Inflammatory macrophage treated with lipopolysaccharide for 1 hour (primary cell): ENCODE results near the gene SFXN5.

Experiments
- DNase-seq, 2 donors: peaks; one replicate each; pipeline ENCODE4 v3.0.0-alpha.2; 2020 to 2022

SFXN5 gene

GRCh38 chr2:72934683-72935610, 136.6 kb downstream of the SFXN5 start:
- DNase-seq: peak in 1 of 2 donors; percentile 16

GRCh38 chr2:72933646-72934151, 137.8 kb downstream of the SFXN5 start:
- no peak for DNase-seq

GRCh38 chr2:72933207-72933606, 138.3 kb downstream of the SFXN5 start:
- no peak for DNase-seq

- no peak for DNase-seq
These were observed 138.7 kb downstream of the SFXN5 start for GRCh38 chr2:72932805-72933204.

GRCh38 chr2:72932045-72932740, 139.3 kb downstream of the SFXN5 start:
- DNase-seq: no peak

GRCh38 chr2:72931280-72931910, 140.1 kb downstream of the SFXN5 start:
- peak in 1 of 2 donors; percentile 73 for DNase-seq

GRCh38 chr2:72929010-72929409, 142.5 kb downstream of the SFXN5 start:
- no peak for DNase-seq

- DNase-seq: no peak
These were observed 143.6 kb downstream of the SFXN5 start for GRCh38 chr2:72927619-72928550.

- DNase-seq: no peak
These were observed 144.6 kb downstream of the SFXN5 start for GRCh38 chr2:72926811-72927465.

GRCh38 chr2:72926368-72926767, 145.1 kb downstream of the SFXN5 start:
- DNase-seq: no peak

GRCh38 chr2:72925328-72925943, 146.1 kb downstream of the SFXN5 start:
- DNase-seq: no peak

- DNase-seq: no peak
These were observed 146.9 kb downstream of the SFXN5 start for GRCh38 chr2:72924353-72925240.

GRCh38 chr2:72923833-72924352, 147.6 kb downstream of the SFXN5 start:
- DNase-seq: no peak

GRCh38 chr2:72921853-72922252, 149.7 kb downstream of the SFXN5 start:
- DNase-seq: no peak

GRCh38 chr2:72921088-72921851, 150.2 kb downstream of the SFXN5 start:
- DNase-seq: no peak

- DNase-seq: peak in 1 of 2 donors; percentile 9
These were observed 151.0 kb downstream of the SFXN5 start for GRCh38 chr2:72920318-72921087.

- no peak for DNase-seq
These were observed 151.8 kb downstream of the SFXN5 start for GRCh38 chr2:72919414-72920317.
